ENCODE results near the gene PDPK1. TPM values are rescaled to one million over a fixed set of nuclear protein-coding genes. Genes with fewer than 3 reads are reported as not detected.

The PDPK1 gene
- total and polyA plus RNA-seq, 2 experiments from 2014 or later: 27.1 to 29.8 TPM

DNA sequence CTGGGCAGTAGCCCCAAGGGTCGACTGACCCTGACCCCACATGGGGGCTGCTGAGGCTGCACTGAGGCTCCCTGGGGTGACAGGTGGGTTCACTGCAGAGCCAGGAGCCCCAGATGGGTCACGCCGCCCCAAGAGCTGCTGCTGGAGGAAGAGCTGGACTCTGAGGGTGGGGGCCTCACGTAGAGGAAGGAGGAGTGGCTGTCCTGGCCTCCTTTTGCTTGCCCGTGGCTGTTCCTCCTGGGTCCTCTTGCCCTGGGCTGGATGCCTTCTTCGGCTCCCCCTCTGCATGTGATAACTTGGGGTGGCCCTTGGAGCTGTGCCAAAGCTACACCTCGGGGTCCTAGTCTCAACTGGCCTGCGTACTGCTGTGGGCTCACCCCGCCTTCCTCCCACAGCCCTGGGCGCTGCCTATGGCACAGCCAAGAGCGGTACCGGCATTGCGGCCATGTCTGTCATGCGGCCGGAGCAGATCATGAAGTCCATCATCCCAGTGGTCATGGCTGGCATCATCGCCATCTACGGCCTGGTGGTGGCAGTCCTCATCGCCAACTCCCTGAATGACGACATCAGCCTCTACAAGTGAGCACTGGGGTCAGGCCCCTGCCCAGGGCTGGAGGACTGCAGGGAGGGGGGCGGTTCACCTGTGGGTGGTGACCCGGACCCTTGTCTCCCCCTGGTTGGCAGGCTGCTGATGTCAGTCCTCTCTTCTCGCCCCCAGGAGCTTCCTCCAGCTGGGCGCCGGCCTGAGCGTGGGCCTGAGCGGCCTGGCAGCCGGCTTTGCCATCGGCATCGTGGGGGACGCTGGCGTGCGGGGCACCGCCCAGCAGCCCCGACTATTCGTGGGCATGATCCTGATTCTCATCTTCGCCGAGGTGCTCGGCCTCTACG, 18.8 kb upstream of the PDPK1 start:
- Histone ChIP-seq H3K9me3 (ENCODE audit: low read depth) (no peaks in the 10 kb centered on the region), H3K4me1 (ENCODE audit: insufficient read depth) (peaks cover 41% of the 10 kb centered on the region), H3K9me2 (replicated peaks; ENCODE audit: insufficient read depth) (no peaks in the 10 kb centered on the region), H3K4me2 (peak overlapping the region; percentile 98), H3K79me2 (peaks cover 90% of the 10 kb centered on the region), H4K20me1 (ENCODE audit: insufficient read depth, poor library complexity, severe bottlenecking) (peaks cover 62% of the 10 kb centered on the region), H3K4me3 (no peak overlapping the region), H3K36me3 (replicated peaks; ENCODE audit: insufficient read depth, low read depth) (no peaks in the 10 kb centered on the region), H3K27ac (peak overlapping the region; percentile 59), H2AFZ (no peak overlapping the region), H3K27me3 (no peaks in the 10 kb centered on the region)
- TF ChIP-seq EZH2phosphoT487 (IDR thresholded peaks at IDR 0.05; ENCODE audit: low read depth, severe bottlenecking, unreplicated experiment) (no peak), EZH2 (IDR thresholded peaks at IDR 0.05; ENCODE audit: borderline replicate concordance) (no peak)
- TF ChIP-seq, protein P1, sequence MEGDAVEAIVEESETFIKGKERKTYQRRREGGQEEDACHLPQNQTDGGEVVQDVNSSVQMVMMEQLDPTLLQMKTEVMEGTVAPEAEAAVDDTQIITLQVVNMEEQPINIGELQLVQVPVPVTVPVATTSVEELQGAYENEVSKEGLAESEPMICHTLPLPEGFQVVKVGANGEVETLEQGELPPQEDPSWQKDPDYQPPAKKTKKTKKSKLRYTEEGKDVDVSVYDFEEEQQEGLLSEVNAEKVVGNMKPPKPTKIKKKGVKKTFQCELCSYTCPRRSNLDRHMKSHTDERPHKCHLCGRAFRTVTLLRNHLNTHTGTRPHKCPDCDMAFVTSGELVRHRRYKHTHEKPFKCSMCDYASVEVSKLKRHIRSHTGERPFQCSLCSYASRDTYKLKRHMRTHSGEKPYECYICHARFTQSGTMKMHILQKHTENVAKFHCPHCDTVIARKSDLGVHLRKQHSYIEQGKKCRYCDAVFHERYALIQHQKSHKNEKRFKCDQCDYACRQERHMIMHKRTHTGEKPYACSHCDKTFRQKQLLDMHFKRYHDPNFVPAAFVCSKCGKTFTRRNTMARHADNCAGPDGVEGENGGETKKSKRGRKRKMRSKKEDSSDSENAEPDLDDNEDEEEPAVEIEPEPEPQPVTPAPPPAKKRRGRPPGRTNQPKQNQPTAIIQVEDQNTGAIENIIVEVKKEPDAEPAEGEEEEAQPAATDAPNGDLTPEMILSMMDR (IDR thresholded peaks at IDR 0.05; ENCODE audit: poor library complexity): no peak
- no peak for DNase-seq (ENCODE audit: low spot score)
- 94% methylated on average over 37 of the region's 39 CpGs for WGBS (ENCODE audit: low lambda C conversion rate, missing lambda C conversion rate)

DNA sequence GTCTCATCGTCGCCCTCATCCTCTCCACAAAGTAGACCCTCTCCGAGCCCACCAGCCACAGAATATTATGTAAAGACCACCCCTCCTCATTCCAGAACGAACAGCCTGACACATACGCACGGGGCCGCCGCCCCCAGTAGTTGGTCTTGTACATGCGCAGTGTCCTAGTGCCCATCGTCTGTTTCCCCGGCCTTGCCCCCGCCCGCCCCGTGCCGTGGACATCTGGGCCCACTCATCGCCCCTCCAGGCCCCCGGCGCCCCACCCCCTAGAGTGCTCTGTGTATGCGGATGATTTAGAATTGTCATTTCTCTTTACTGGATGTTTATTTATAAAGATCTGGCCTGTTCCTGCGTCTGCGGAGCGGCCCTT, 18.1 kb upstream of the PDPK1 start:
- no peak for DNase-seq (ENCODE audit: low spot score)
- no peaks in the 10 kb centered on the region for H3K9me3 ChIP-seq (ENCODE audit: low read depth)
- no peaks in the 10 kb centered on the region for H3K36me3 ChIP-seq (replicated peaks; ENCODE audit: insufficient read depth, low read depth)
- H3K9me2 ChIP-seq (replicated peaks; ENCODE audit: insufficient read depth): no peaks in the 10 kb centered on the region
- TF ChIP-seq EZH2 (IDR thresholded peaks at IDR 0.05; ENCODE audit: borderline replicate concordance) (no peak), EZH2phosphoT487 (IDR thresholded peaks at IDR 0.05; ENCODE audit: low read depth, severe bottlenecking, unreplicated experiment) (no peak)
- TF ChIP-seq, protein P1 (IDR thresholded peaks at IDR 0.05; ENCODE audit: poor library complexity): no peak
- H3K79me2 ChIP-seq: peaks cover 83% of the 10 kb centered on the region
- 61% methylated on average over 22 of the region's 22 CpGs for WGBS (ENCODE audit: low lambda C conversion rate, missing lambda C conversion rate)
- H4K20me1 ChIP-seq (ENCODE audit: insufficient read depth, poor library complexity, severe bottlenecking): peaks cover 58% of the 10 kb centered on the region
- H3K4me3 ChIP-seq: no peak overlapping the region
- peak overlapping the region; percentile 59 for H3K27ac ChIP-seq
- H3K4me2 ChIP-seq: peak overlapping the region; percentile 95
- H3K27me3 ChIP-seq: no peaks in the 10 kb centered on the region
- H3K4me1 ChIP-seq (ENCODE audit: insufficient read depth): peaks cover 46% of the 10 kb centered on the region
- H2AFZ ChIP-seq: no peak overlapping the region

DNA sequence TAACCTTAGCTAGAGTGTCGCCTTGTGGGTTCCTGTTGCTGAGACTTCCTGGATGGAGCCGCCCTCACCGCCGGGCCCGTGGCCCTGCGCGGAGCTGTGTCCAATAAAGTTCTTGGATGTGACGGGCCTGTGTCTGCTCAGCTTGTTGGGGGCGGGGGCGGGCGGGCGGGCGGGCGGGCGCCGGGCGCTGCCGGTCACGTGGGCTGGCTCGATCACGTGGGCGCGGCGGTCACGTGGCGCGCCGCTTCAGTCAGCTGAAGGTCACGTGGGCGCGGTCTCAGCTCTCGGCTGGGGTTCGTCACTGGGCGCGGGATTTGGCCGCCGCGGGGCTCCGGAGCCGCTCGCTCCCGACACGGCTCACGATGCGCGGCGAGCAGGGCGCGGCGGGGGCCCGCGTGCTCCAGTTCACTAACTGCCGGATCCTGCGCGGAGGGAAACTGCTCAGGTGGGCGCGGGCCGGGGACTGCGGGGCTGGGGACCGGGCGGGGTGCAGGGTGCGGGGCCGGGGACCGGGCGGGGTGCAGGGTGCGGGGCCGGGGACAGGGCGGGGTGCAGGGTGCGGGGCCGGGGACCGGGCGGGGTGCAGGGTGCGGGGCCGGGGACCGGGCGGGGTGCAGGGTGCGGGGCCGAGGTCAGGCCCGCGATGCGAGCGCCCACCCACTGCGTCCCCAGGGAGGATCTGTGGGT, 17.6 kb upstream of the PDPK1 start, which contains the start of gene AMDHD2:
AMDHD2 (plus strand) TSS at position 275 of the 687 bp plus-strand sequence; CDS start at position 363, 88 bp downstream.
- Histone ChIP-seq H3K27ac (peak within 1 kb of the TSS; percentile 81), H3K79me2 (peaks cover 78% of the 10 kb centered on the region), H2AFZ (no peak within 1 kb of the TSS), H3K4me3 (peak within 1 kb of the TSS; percentile 49), H4K20me1 (ENCODE audit: insufficient read depth, poor library complexity, severe bottlenecking) (peaks cover 52% of the 10 kb centered on the region), H3K9me2 (replicated peaks; ENCODE audit: insufficient read depth) (no peaks in the 10 kb centered on the region), H3K36me3 (replicated peaks; ENCODE audit: insufficient read depth, low read depth) (no peaks in the 10 kb centered on the region), H3K9me3 (ENCODE audit: low read depth) (no peaks in the 10 kb centered on the region), H3K4me1 (ENCODE audit: insufficient read depth) (peaks cover 51% of the 10 kb centered on the region), H3K4me2 (peak within 1 kb of the TSS; percentile 95), H3K27me3 (no peaks in the 10 kb centered on the region)
- WGBS (ENCODE audit: low lambda C conversion rate, missing lambda C conversion rate): 2% methylated on average over 32 of the region's 83 CpGs
- DNase-seq (ENCODE audit: low spot score): peak; percentile 98
- no peak for TF ChIP-seq EZH2 (IDR thresholded peaks at IDR 0.05; ENCODE audit: borderline replicate concordance)
- no peak for TF ChIP-seq EZH2phosphoT487 (IDR thresholded peaks at IDR 0.05; ENCODE audit: low read depth, severe bottlenecking, unreplicated experiment)
- TF ChIP-seq, protein P1 (IDR thresholded peaks at IDR 0.05; ENCODE audit: poor library complexity): no peak
